Measurements from ENCODE around the gene FOXF1.

FOXF1 gene

DNA sequence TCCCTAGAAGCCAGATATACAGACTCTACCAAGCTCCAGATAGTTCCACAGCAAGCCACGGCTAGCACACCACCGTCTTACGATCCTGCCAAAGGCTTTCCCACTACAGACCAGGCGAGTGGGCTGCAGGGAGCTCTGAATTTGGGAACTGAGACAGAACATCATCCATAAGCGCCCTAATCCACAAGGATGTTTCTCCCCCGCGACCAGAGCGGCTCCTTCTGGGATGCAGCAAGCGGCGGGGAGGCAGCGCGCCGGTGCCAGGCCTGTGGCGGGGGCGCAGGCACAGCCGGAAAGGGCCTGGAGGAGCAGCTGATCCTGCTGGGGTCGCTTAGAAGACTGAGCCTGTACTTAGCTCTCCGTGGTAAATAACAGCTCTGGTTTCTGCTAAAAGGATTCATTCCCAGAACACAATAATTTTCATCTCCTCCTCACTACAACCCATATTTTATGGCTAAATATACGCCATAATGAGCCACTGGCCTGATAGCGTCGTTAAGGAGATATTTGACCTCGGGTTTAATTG is 16.2 kb upstream of the FOXF1 start:
- no peak for DNase-seq

DNA sequence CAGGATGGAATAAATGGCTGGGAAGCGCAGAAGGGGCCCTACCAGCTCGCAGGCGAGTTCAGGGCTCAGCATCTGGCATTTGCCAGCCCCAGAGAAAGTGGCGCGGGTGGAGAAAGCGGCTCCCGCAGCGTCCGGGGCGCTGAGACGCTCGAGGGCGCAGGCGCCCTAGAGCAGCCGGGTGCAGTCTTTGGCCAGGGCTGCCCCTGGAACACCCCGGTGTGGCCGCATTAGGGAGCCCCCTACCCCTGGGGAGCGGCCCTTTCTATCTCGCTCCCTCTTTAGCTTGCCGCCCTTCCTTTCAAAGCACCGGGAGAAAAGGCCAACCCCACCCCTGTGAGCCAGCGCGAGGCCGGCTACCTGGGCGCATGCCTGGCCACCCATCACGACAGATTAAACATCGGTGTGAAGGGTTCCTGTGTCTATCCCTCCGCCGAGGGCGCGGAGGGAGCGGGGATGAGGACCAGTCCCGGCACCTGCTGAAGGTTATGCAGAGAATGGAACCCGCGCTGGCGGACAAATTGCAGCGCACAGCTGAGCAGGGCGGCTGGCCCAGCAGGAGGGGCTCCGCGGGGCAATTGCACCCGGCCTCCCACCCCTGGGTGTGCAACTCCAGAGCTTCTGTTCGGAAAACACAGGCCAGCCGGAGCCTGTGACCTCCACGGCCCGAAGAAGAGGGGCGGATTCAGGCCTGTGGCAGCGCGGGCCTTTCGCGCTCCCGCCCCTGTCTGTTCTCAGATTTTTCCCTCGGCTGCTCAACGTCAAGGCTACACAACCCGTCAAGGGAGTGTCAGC is 15.6 kb upstream of the FOXF1 start:
- no peak for DNase-seq

DNA sequence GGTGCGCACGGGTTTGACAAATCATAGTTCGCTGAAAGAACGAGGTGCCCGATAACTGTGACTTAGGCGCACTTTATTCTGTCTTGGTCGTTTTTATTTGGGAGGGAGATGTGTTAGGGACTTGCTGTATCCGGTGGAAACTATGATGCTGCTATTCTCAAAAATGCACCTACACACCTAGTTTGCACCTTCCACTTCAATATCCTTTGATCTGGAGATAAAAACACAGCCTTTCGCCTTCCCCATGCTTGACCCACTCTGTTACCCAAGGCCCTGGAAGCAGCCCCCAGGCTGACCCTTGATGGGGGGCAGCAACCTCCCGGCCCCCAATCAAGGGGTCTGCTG is 15.0 kb upstream of the FOXF1 start:
- no peak for DNase-seq

DNA sequence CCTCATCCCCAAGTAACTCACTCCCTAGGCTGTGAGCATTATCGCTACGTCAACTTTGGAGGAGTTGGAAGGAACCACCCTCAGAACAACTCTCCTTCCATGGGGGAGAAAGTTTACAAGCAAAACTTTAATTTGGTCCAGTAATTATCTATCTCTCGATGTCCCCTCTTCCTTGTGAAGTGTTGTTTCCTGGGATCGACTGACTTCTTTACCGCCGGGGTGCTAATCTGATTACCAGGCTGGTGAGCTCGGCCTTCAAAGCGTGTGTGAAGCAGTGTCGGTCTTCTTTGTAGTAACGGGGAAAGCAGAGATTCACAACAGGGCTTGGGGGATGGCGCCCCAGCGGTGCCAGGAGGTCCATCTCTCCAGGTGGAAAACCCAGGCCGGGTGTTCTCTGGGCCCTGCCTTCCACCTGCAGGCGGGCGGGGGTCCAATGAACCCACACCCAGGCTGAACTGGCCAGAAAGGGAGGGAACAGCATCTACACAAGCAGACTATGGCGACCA is 14.5 kb upstream of the FOXF1 start:
- no peak for DNase-seq

DNA sequence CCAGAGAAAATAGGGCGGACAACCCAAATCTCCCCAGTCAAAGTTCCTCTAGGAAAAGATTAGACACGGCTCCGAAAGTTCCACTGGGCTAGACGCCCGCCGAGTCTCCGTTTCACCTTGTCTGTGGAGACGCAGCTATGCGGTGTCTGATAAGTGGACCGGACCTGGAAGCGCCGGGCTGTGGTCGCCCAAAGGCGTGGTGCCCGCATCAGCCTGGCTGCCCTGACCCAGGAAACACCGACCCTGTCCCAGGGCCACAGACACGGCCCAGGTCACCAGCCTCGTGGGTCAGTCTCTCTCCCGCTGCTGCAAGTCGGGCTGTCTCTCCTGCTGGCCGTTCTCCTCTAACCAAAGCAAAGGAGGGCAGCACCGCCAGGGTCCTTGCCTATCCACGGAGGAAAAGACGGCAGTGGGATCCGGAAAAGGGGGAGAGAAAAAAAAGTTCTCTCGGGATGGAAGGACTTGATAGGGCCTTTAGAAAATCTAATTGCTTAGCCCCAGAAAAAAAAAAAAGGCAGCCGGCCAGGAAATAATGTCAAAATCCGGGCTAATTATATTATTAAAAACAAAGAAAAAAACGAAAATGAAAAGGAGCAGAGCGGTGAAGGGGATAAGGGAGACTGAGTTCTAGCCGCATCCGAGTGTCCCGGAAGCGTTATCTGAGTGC is 13.9 kb upstream of the FOXF1 start:
- no peak for DNase-seq

DNA sequence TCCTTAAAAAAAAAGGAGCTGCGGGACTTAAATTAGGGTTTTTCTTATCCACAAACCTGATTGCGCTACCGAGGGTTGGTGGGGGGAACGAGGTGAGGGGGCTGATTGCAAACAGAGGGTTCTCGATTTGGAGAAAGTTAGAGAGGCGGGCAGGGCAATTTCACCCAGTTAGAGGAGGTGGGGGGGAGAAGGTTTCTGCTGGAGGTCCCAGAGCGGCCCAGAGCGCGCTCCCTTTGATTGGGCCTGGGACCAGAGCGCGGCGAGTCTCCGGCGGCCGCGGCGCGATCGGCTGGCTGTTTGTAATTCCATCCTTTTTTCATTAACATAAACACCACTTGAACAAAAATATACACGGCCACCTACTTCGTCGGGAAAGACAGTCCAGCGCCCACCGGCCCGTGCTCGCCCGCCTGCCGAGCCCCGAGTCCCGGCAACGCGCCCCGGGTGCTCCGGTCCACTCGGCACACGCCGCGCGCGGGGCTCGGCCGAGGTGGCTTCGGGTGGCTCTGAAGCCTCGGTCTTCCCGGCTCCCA is 13.3 kb upstream of the FOXF1 start:
- DNase-seq: no peak

DNA sequence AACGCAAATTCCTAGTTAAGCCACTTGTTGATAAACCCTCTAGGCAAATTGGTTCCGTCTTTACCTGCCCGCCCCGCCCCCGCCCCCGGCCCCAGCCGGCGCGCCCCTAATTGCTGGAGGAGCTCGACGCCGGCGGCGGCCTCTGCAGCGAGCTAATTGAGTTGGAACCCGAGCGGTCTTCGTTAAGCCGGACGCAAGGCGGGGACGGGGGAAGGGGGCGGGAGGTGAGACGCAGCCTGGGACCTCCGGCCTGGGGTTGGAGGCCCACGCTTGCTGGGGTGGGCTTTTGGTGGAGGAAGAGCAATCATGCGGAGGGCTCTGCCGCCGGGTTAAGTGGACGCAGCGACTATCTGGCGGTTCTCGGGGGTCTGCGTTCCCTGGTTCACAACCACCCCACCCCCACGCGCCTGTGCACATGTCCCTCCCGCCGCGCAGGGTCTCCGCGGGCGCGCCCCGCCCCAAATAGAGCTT is 12.7 kb upstream of the FOXF1 start:
- no peak for DNase-seq

DNA sequence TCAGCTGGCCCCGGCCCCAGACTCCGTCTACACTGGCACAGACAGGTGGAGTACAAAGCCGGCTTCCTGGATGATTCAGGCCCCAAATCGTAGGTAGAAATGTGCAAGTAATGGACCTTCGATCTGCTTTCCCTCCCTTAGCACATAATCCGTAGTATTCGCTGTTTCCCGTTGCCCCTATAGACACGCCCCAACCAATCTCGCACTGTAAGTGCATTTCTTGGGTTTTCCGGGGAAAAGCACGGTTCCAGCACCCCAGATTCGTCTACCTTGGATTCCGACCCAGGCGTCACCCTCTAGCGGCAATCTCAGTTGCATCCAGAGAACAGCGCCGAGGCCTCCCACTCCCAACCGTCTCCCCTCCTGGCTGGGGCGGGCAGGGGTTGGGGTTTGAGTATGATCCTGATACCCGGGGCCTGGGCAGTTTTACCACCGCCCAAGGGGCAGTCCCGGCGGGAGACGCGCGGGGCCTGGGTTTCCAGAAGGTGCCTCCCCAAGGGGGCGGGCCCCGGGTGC is 12.1 kb upstream of the FOXF1 start:
- no peak for DNase-seq

DNA sequence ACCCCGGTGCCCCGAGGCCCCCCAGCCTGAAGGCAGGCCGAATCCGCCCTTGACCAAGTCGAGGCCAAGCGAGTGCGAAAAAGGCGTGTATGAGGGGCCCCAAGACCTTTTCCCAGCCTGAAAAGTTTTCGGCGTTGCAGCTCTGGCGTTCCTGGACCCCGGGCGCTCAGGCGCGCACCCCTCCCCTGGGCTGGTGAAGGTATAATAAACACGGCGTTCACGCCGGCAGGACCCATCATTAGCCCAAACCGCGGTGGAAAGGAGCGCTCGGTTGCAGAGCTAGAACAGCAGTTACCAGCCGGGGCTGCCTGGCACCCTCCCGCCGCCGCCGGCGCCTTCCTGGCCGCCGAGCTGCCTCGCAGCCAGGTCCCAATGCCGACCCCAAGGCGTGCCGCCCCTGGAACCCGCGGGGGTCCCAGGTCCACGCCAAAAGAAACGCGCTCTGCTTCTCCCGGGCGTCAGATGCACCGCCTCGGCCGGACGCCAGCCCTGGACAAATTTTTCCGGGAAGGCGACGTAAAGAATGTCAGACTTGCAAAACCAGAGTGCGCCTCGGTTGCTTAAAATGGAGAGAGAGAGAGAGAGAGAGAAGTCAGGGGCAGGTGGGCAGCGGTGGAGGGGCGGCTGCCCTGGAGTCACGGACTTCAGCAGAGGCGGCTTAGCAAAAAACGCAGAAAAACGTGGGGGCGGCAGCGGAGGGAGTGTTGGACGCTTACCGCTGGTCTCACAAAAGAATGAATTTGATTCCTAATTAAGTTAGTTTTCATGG is 11.5 kb upstream of the FOXF1 start:
- peak; percentile 57 for DNase-seq

DNA sequence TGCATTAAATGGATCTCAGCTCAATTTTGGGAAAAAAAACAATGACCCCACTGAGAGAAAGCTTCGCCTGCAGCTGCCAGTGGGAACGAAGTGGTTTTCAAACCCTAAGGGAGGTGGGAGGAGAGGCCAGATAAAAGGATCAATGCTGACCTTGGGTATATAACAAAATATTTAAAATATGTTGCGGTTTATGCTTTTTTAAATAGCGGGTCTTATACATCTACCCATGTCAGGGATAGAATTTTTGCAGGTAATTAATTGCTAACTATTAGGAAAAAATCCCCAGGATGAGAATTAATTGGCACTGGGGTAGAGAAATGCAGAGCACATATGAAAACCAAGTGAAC is 10.9 kb upstream of the FOXF1 start:
- no peak for DNase-seq

DNA sequence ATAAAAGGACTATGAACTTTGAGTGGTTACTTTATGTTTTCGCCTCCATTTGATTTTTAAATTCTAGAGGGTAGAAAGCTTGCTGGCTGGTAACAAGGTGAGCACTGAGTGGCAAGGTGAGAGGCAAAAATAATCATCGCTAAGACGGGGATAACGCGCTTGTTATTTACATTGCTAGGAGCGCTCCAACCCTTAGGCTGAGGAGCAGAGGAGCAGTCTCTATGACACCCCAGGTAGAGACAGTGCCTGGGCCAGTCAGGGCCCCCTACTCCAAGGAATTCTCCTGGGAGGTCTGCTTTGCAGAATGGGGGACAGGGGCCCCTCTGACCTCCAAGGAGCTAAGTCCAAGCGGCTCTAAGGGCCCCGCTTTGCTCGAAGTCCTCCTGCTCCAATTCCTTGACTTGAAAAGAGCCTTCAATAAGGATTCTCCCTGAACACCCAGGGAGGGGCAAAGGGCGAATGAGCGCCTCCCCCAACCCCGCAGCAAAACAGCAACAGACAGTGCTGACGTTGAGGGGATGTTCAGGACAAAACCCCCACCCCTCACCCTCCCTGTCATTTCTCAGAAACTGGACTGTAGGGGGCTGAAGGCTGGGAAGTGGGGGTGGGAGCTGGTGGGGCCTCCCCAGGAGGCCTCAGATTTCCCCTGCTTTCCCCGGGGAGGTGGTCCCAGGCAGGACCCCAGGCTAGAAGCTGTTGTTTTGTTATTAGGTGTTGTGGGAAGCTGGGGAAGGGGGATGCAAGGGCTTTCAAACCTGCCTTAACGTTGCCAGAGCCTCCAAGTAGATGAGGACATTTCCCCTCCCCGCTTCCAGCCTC is 10.2 kb upstream of the FOXF1 start:
- no peak for DNase-seq

DNA sequence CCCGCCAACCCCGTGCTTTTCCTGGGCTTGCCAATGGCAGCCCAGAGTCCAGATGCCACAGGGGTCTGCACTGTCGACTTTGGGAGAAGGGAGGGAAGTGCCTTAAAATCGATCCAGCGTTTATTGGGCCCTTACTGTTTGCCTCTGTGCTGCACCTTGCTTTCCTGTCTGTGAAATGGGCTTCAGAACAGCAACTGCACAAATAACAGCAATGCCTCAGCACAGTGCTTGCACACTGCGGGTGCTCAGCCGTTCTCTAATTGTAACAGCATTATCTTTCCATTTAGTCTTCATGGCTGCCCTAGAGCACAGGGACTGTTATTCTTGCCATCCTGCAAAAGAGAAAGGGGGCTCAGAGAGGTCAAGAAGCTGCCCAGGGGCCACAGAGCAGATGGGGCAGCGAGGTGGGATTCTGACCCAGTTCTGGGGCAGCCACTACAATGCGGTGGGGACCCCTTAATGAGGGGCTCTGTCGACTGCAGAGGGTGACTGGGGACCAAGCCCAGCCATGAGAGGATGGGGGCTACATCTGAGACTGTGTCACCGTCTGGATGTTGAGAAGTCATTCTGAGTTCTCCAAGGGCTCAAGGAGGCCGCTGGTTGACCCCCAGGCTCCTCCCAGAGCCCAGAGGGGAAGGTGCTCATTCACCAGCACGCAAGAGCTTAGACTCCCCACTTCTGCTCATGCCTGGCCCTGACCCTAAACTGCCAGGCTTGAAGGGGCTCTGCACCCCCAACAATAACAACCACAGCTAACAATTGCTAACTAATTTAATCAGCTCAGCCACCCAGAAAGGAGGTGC is 9.4 kb upstream of the FOXF1 start:
- no peak for DNase-seq

DNA sequence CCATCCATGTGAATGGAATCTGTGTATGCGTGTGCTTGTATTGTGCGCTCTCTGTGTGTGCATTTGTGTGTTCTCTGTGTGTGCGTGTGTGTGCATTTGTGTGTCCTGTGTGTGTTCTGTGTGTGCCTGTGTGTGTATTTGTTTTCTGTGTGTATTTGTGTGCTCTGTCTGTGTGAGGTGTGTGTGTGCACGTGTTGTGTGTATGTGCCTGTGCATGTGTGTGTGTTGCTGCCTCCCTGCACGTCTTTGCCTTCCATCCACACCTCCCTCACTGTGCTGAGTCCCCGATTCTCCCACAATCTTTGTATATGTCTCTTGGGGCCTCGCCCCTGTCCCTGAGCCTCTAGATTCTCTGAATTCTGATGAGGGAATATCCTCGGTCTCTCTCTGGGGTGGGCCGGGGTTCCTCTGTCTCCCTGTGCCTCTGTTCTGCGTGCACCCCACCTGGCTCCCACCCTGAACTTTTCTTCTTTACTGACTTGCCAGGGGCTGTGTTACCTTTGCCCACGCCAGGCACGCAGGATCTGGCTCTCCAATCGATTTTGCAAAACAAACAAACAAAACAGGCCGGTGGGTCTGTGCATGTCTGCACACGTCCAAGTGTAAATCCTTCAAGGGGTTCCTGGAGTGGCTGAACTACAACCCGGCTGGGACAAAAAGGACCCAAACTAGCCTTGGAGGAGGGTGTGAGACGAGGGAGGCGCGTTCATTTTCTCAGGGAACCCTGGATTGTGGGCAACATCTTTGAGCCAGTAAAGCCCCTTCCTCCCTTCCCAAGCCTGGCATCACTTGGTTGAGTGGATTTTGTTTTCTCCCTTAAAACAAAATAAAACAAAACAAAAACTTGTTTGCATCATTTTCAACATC is 8.1 kb upstream of the FOXF1 start:
- no peak for DNase-seq

DNA sequence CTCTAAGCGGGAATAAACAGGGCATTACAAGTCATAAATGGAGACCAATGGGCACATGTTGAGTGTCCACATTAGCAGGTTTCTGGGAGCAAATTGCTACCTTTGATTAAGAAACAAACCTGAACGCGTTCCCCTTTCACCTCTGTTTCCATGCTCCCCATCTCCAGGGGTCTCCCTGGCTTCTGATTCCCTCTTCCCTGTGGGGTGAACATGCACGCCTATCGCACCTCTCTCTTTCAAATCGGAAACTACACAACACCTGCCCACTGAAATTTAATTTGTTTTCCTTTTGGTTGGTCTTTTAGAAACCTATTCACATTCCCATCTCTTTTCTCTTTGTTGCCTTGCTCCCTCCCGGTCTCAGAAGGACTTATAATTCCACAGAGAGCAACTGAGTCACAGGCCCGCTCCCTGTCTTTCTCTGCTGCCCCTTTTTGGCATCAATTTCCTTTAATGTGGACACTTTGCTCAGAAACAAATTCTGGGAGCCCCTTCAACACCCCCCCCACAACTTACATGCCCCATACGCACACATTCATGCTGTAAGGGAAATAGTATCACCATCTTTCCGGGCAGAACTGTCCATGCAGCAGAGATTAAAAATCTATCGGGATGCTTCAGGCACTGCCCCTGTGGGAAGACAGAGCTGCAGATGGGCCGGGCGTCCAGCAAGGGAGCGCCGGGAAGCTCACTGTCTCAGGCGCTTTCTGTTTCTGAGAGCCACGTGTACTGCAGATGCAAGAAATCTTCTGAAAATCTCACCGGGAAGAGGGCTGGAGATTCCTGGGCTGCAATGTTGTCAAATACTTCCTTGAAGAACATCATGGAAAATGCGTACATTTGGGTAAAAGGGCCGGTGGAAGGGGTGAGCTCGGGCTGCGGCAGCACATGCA is 7.2 kb upstream of the FOXF1 start:
- DNase-seq: no peak

DNA sequence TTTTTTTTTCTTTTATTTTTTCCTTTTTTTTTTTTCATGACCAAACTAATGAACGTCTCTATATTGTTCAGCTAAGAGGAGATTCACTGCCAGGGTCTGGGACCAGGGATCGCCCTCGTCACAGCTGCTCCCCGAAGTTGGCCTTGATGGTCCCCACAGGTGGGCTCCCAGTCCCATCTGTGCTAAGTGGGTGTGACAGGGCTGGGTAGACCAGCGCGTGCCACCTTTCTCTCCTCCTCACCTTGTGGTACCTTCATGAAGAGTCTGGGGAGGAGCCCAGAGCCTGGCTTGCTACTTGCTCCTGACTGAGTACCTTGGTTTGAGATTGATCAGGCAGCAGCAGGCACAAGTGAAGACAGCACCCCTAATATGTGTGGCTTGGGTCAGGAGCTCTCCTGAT is 6.5 kb upstream of the FOXF1 start:
- DNase-seq: no peak

DNA sequence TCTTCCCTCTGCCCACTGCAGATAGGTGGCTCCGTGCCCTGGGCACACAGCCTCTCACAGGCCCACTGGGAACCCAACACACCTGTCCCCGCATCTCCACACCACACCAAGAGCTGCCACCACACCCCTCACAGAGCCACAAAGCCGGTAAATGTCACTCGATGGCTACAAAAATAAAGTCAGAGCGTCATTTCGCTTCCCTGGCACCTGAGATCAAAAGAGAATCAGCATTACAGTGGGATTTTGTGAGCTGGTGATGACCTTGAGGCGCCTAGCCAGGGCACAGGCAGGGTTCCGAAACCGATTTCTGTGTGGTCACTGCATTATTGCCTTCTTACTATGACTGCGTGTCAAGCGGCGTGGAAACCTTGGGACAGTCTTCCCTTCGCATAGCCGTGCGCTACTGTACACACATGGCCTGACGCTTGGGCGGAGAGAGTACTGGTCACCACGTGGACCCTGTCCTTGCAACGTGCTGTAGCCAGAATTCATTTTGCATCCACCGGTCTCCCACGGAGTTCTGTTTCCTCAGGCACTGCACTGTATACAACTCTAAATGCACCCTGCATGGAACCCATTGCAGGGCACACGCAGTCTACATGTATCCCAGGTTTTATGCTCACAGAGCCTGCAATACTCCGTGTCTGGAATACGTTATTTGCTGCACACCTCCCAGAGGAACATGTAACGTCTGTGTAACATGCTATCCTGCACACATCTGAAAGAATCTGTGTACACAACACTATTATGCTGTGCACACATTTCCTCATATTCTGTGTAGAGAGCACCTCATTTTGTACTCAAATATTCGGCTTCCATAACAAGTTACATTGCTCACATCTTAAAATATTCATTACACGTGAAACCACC is 5.8 kb upstream of the FOXF1 start:
- no peak for DNase-seq

DNA sequence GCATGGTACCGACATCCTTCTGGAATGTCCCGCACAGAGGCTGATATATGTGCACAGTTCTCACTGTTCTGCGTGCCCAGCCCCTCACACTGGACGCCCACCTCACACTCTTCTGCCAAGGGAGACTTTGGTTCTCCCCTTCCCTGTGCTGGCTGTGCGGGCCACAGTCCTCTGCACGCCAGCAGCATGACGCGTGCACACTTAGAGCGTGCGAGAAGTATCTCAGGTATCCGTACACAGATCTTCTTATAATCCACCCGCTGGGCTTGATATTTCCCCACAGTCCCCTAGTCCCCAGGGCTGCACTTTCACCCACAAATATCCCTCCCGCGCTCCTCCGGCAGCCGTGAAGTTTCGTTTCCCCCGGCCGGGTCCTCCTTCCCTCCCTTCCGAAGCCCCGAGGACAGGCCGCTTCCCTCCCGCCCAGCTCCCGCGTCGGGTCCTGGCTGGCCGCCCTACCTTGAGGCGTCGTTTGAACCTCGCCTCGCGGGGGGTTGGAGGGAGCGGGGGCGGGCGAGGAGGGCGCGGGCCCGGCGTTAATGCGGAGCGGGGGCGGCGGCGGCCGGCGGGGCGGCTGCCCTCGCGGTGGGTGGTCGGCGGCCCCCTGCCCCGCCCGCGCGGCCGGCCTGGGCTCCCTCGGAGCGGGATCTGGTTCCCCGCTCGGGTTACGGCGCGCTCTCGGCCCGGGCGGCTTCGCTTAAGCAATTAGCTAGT is 5.0 kb upstream of the FOXF1 start:
- DNase-seq: no peak
